A673 (cell line): ENCODE results near the gene SPNS2. TPM values are rescaled to one million over a fixed set of nuclear protein-coding genes. Genes with fewer than 3 reads are reported as not detected.

Experiments
- BruUV-seq: library from RNA; stranded (reverse); fragments of 400-500 nt; replicated peaks from 2 replicates; lab custom pipeline; 2021; lab: Mats Ljungman, UMichigan
- CTCF ChIA-PET: fragments of 300-600 bp; sonication (Branson Sonifier 250); formaldehyde crosslinking; loops from one replicate; lab custom pipeline; 2022; ENCODE audit warnings: antibody characterized with exemption; lab: Charles Lee
- POLR2A ChIA-PET: fragments of 300-600 bp; sonication (Branson Sonifier 250); formaldehyde crosslinking; loops from one replicate; lab custom pipeline; 2022; ENCODE audit warnings: antibody characterized with exemption; ENCODE audit not compliant: low non-redundant PET; lab: Charles Lee
- DNase-seq: peaks from one replicate; pipeline ENCODE4 v3.0.0-alpha.2; 2015; ENCODE audit warnings: low spot score
- H3K27ac ChIP-seq: fragments of 200-600 bp; sonication (generic); 2 replicates; pipeline ENCODE4 v1.5.1; 2016; ENCODE audit warnings: mixed run types, low read depth, mild to moderate bottlenecking, mixed read lengths, antibody characterized with exemption, low read length; ENCODE audit not compliant: poor library complexity, severe bottlenecking
- H3K27me3 ChIP-seq: fragments of 200-600 bp; sonication (generic); replicated peaks from 2 replicates; pipeline ENCODE4 v1.6.1; 2017; ENCODE audit warnings: mixed run types, low read depth, mild to moderate bottlenecking, mixed read lengths, antibody characterized with exemption, low read length; ENCODE audit not compliant: insufficient read depth, poor library complexity
- H3K36me3 ChIP-seq: fragments of 200-600 bp; sonication (generic); 2 replicates; pipeline ENCODE4 v1.6.1; 2016; ENCODE audit warnings: mixed run types, mild to moderate bottlenecking, mixed read lengths, antibody characterized with exemption, low read length; ENCODE audit not compliant: insufficient read depth, poor library complexity, severe bottlenecking
- H3K4me1 ChIP-seq: fragments of 200-600 bp; sonication (generic); 2 replicates; pipeline ENCODE4 v1.6.1; 2017; ENCODE audit warnings: mixed run types, mild to moderate bottlenecking, mixed read lengths, antibody characterized with exemption, low read length; ENCODE audit not compliant: insufficient read depth, poor library complexity, severe bottlenecking
- H3K4me3 ChIP-seq: fragments of 200-600 bp; sonication (generic); 2 replicates; pipeline ENCODE4 v1.5.1; 2016; ENCODE audit warnings: low read depth, mixed run types, mild to moderate bottlenecking, mixed read lengths, low read length; ENCODE audit not compliant: poor library complexity, severe bottlenecking
- H3K9me3 ChIP-seq: fragments of 200-600 bp; sonication (generic); 2 replicates; pipeline ENCODE4 v1.6.1; 2016; ENCODE audit warnings: mixed run types, low read depth, mild to moderate bottlenecking, mixed read lengths, antibody characterized with exemption, low read length; ENCODE audit not compliant: poor library complexity, severe bottlenecking
- CTCF ChIP-seq: fragments of 300-800, 200-600 bp; sonication (generic); conservative IDR thresholded peaks from 2 replicates; pipeline ENCODE4 v1.5.1; 2017; ENCODE audit warnings: low read depth, mild to moderate bottlenecking, antibody characterized with exemption, low read length, moderate library complexity, mixed read lengths
- EZH2 ChIP-seq: fragments of 200-600 bp; sonication (generic); IDR thresholded peaks from 2 replicates; pipeline ENCODE4 v1.6.1; 2017; ENCODE audit warnings: borderline replicate concordance, low read depth, mild to moderate bottlenecking, mixed read lengths, antibody characterized with exemption, low read length; ENCODE audit not compliant: poor library complexity, severe bottlenecking
- intact Hi-C: fragments of 100-400 bp; cut with micrococcal nuclease; formaldehyde crosslinking; loops from one replicate; pipeline ENCODE4 v1.10.0; 2022; ENCODE audit not compliant: unreplicated experiment
- total RNA-seq: library from RNA; stranded (reverse); gene quantifications from 2 replicates; pipeline ENCODE4 v1.2.3, GENCODE V29; 2021

SPNS2 gene
- total RNA-seq, 1 experiment from 2014 or later: not detected

GRCh38 chr17:4560837-4561256 lies 62.2 kb downstream of the SPNS2 start:
- Histone ChIP-seq H3K27ac (no peak overlapping the region), H3K9me3 (no peaks in the 10 kb centered on the region), H3K27me3 (no peaks in the 10 kb centered on the region), H3K4me1 (no peaks in the 10 kb centered on the region), H3K36me3 (no peaks in the 10 kb centered on the region), H3K4me3 (no peak overlapping the region)
- peak; percentile 24 for DNase-seq
- TF ChIP-seq CTCF (peak; percentile 37; the same call in 1 of the 2 replicates), EZH2 (no peak)
- BruUV-seq: no TSS peak
- ChIA-PET CTCF (no interaction called here), POLR2A (no interaction called here)
- intact Hi-C loops: no loop called here

GRCh38 chr17:4562015-4562969 lies 63.6 kb downstream of the SPNS2 start:
- Histone ChIP-seq H3K4me1 (no peaks in the 10 kb centered on the region), H3K4me3 (no peak overlapping the region), H3K36me3 (no peaks in the 10 kb centered on the region), H3K27me3 (no peaks in the 10 kb centered on the region), H3K9me3 (no peaks in the 10 kb centered on the region), H3K27ac (no peak overlapping the region)
- no peak for TF ChIP-seq CTCF
- TF ChIP-seq EZH2: no peak
- intact Hi-C loops: no loop called here
- no TSS peak for BruUV-seq
- no peak for DNase-seq
- ChIA-PET POLR2A (no interaction called here), CTCF (interaction anchor here (0.6 kb wide), 2 partner anchors 315 to 915 kb away, joined by 3 to 4 read pairs; no protein-coding TSS in a partner anchor)

GRCh38 chr17:4565209-4566141 lies 66.8 kb downstream of the SPNS2 start:
- intact Hi-C loops: loop anchor here (1.0 kb wide), 2 partner anchors 61 to 324 kb away; no protein-coding TSS in a partner anchor
- ChIA-PET CTCF (interaction anchor here (0.6 to 1.6 kb wide), 3 partner anchors 8 to 145 kb away, joined by 3 to 5 read pairs (median 3); no protein-coding TSS in a partner anchor), POLR2A (no interaction called here)
- Histone ChIP-seq H3K9me3 (no peaks in the 10 kb centered on the region), H3K27me3 (no peaks in the 10 kb centered on the region), H3K36me3 (no peaks in the 10 kb centered on the region), H3K4me3 (no peak overlapping the region), H3K27ac (no peak overlapping the region), H3K4me1 (no peaks in the 10 kb centered on the region)
- BruUV-seq: no TSS peak
- peak; percentile 92 for TF ChIP-seq CTCF
- TF ChIP-seq EZH2: no peak
- DNase-seq: peak; percentile 88
